Keratinocyte (primary cell): Measurements from ENCODE around the gene AOAH. TPM values are rescaled to one million over a fixed set of nuclear protein-coding genes. Genes with fewer than 3 reads are reported as not detected.

ENCODE experiments used
- DNase-seq: peaks from one replicate; pipeline ENCODE4 v3.0.0-alpha.2; 2011; ENCODE audit warnings: low read depth, missing footprints, low spot score
- FAIRE-seq: peaks from 2 replicates; lab custom pipeline; 2011; peaks lifted over from hg19 to GRCh38; lab: Jason Lieb, UNC
- H2AFZ ChIP-seq: 2 replicates; pipeline ENCODE4 v1.6.0; 2012; ENCODE audit warnings: low read length, control low read depth, inconsistent platforms; ENCODE audit not compliant: control insufficient read depth
- H3K27ac ChIP-seq: 2 replicates; pipeline ENCODE4 v1.5.1; 2011; ENCODE audit warnings: low read length; ENCODE audit not compliant: control insufficient read depth, insufficient read depth
- H3K27me3 ChIP-seq: 3 replicates; pipeline ENCODE4 v1.6.0; 2011; ENCODE audit warnings: low read length; ENCODE audit not compliant: control insufficient read depth, insufficient read depth; ENCODE audit errors: extremely low read depth
- H3K36me3 ChIP-seq, 2 experiments: 2 replicates in 1 of 2; 3 replicates in 1 of 2; pipeline ENCODE4 v1.5.1; 2011; ENCODE audit warnings: low read length in 2 of 2, mild to moderate bottlenecking in 1 of 2; ENCODE audit not compliant: control insufficient read depth in 2 of 2, insufficient read depth in 2 of 2; ENCODE audit errors: extremely low read depth in 1 of 2
- H3K4me1 ChIP-seq: 3 replicates; pipeline ENCODE4 v1.5.1; 2011; ENCODE audit warnings: low read length; ENCODE audit not compliant: control insufficient read depth, insufficient read depth; ENCODE audit errors: extremely low read depth
- H3K4me2 ChIP-seq: 3 replicates; pipeline ENCODE4 v1.6.0; 2011; ENCODE audit warnings: low read depth, low read length; ENCODE audit not compliant: control insufficient read depth, insufficient read depth; ENCODE audit errors: extremely low read depth
- H3K4me3 ChIP-seq, 3 experiments: fragments of 200-600 bp in 1 of 3; sonication (generic) in 1 of 3; 2 replicates in 2 of 3; 3 replicates in 1 of 3; pipeline ENCODE4 v1.5.1; 2011 to 2016; ENCODE audit warnings: low read length in 3 of 3, mild to moderate bottlenecking in 3 of 3, control low read depth in 2 of 3, inconsistent platforms in 1 of 3, low read depth in 1 of 3, mixed read lengths in 1 of 3, mixed run types in 1 of 3, moderate library complexity in 1 of 3; ENCODE audit not compliant: control insufficient read depth in 2 of 3, insufficient read depth in 2 of 3; ENCODE audit errors: extremely low read depth in 1 of 3
- H3K79me2 ChIP-seq: 2 replicates; pipeline ENCODE4 v1.6.0; 2012; ENCODE audit warnings: low read length; ENCODE audit not compliant: control insufficient read depth, insufficient read depth
- H3K9ac ChIP-seq: 3 replicates; pipeline ENCODE4 v1.6.0; 2011; ENCODE audit warnings: low read length; ENCODE audit not compliant: control insufficient read depth, insufficient read depth; ENCODE audit errors: extremely low read depth
- H3K9me1 ChIP-seq: 3 replicates; pipeline ENCODE4 v1.6.0; 2011; ENCODE audit warnings: low read length; ENCODE audit not compliant: control insufficient read depth, insufficient read depth; ENCODE audit errors: extremely low read depth
- H3K9me3 ChIP-seq: 2 replicates; pipeline ENCODE4 v1.5.1; 2012; ENCODE audit warnings: low read depth, low read length; ENCODE audit not compliant: control insufficient read depth
- H4K20me1 ChIP-seq: 3 replicates; pipeline ENCODE4 v1.6.0; 2011; ENCODE audit warnings: low read length; ENCODE audit not compliant: control insufficient read depth, insufficient read depth; ENCODE audit errors: extremely low read depth
- EZH2 ChIP-seq: IDR thresholded peaks from one replicate; pipeline ENCODE4 v1.6.1; 2012; ENCODE audit warnings: inconsistent platforms, mild to moderate bottlenecking, low read length, moderate library complexity
- dilution Hi-C: fragments of 300-500 bp; cut with MboI; formaldehyde crosslinking; loops from one replicate; pipeline ENCODE4 v1.7.0; 2020; ENCODE audit warnings: low sequenced_read_pairs; ENCODE audit not compliant: extremely low pct_ligation_motif_present
- polyA plus RNA-seq, 5 experiments: library from polyadenylated mRNA; depleted of rRNA in 3 of 5; stranded (reverse) in 3 of 5; stranded (forward) in 1 of 5; unstranded in 1 of 5; fragments of >200 nt; gene quantifications; 1 replicate in 1 of 5; 2 replicates in 3 of 5; 3 replicates in 1 of 5; pipeline versions ENCODE4 v1.2.1 to v1.2.3, GENCODE V29; 2011 to 2012; ENCODE audit warnings: missing spikeins in 2 of 5, low read depth in 1 of 5, low replicate concordance in 1 of 5
- TF ChIP-seq, protein P1 (sequence below), 3 experiments: IDR thresholded peaks in 1 of 3; conservative IDR thresholded peaks in 1 of 3; optimal IDR thresholded peaks in 1 of 3; 2 replicates in 2 of 3; 3 replicates in 1 of 3; pipeline versions ENCODE3 to v1.5.1; 2011; ENCODE audit warnings: low read length in 3 of 3, mild to moderate bottlenecking in 3 of 3, moderate library complexity in 2 of 3, control low read depth in 1 of 3, inconsistent platforms in 1 of 3; ENCODE audit not compliant: insufficient read depth in 2 of 3; ENCODE audit errors: extremely low read depth in 1 of 3

Gene AOAH
- polyA plus RNA-seq, 1 donor (not counting 4 experiments of a cell fraction or from before 2014, with no cell fraction given) = 0.43 TPM

DNA sequence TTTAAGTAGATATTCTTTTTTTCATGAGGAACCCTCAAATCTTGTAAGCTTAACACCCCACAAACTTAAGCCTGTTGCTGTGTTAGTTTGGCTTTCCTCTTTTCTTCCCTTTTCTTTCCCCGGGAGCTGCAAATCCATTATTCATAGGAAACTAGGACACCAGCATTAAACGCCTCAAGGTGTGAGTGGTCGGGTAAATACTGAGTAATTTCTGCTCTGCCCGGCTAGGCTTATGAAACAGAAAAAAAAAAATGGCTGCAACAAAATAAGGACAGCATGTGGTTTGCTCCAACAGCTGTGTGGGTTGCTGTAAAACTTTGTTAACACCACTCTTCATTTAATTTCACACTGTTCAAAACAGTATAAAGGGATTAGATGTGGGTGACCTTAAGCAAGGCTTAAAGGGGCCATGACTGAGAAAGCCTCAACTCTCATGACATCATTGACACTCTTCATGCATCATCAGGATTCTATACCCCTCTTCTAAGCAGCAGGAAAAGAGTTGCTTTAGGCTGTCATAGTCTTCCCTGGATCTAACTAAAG lies 104.1 kb downstream of the AOAH start:
- Histone ChIP-seq H3K9me3 (no peaks in the 10 kb centered on the region), H3K9me1 (no peaks in the 10 kb centered on the region), H3K36me3 (no peaks in the 10 kb centered on the region), H3K79me2 (no peaks in the 10 kb centered on the region), H3K4me1 (no peaks in the 10 kb centered on the region), H3K27ac (no peak overlapping the region), H3K27me3 (no peaks in the 10 kb centered on the region), H2AFZ (no peak overlapping the region), H3K9ac (no peak overlapping the region), H4K20me1 (no peaks in the 10 kb centered on the region), H3K4me3 (no peak overlapping the region), H3K4me2 (no peak overlapping the region)
- FAIRE-seq (no peak), DNase-seq (no peak)
- dilution Hi-C loops = no loop called here
- no peak for TF ChIP-seq EZH2
- TF ChIP-seq, protein P1, sequence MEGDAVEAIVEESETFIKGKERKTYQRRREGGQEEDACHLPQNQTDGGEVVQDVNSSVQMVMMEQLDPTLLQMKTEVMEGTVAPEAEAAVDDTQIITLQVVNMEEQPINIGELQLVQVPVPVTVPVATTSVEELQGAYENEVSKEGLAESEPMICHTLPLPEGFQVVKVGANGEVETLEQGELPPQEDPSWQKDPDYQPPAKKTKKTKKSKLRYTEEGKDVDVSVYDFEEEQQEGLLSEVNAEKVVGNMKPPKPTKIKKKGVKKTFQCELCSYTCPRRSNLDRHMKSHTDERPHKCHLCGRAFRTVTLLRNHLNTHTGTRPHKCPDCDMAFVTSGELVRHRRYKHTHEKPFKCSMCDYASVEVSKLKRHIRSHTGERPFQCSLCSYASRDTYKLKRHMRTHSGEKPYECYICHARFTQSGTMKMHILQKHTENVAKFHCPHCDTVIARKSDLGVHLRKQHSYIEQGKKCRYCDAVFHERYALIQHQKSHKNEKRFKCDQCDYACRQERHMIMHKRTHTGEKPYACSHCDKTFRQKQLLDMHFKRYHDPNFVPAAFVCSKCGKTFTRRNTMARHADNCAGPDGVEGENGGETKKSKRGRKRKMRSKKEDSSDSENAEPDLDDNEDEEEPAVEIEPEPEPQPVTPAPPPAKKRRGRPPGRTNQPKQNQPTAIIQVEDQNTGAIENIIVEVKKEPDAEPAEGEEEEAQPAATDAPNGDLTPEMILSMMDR (optimal IDR thresholded peaks at IDR 0.05 in 1 of 3, IDR thresholded peaks at IDR 0.05 in 1 of 3, conservative IDR thresholded peaks at IDR 0.05 in 1 of 3; ENCODE audit: extremely low read depth in 1 of 3, insufficient read depth in 2 of 3, low read length in 3 of 3) = no peak

DNA sequence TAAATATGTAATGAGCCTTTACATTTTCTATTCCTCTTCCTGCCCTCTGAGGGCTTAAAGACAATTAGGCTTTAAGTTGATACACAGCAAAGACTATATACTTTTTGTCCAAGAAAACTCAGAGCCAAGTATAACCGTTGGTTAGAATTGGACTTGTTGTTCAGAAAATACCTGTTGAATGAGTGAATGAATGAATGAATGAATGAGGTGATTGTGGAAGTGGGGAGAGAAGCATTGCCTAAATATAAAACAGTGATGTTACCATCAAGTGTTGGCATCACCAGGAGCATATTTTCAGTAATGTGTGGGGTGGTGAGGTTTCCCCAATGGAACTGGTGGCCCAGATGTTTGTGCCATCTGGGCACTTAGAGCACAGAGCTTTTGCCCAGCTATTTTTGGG lies 106.9 kb downstream of the AOAH start:
- Histone ChIP-seq H3K4me3 (no peak overlapping the region), H2AFZ (no peak overlapping the region), H3K27ac (no peak overlapping the region), H3K4me2 (no peak overlapping the region), H3K4me1 (no peaks in the 10 kb centered on the region), H3K27me3 (no peaks in the 10 kb centered on the region), H3K79me2 (no peaks in the 10 kb centered on the region), H4K20me1 (no peaks in the 10 kb centered on the region), H3K9me1 (no peaks in the 10 kb centered on the region), H3K9me3 (no peaks in the 10 kb centered on the region), H3K9ac (no peak overlapping the region), H3K36me3 (no peaks in the 10 kb centered on the region)
- dilution Hi-C loops = no loop called here
- no peak for TF ChIP-seq EZH2
- no peak for FAIRE-seq
- DNase-seq = no peak
